HepG2 (cell line): ENCODE measurements around the gene RIPK3. TPM values are rescaled to one million over a fixed set of nuclear protein-coding genes. Genes with fewer than 3 reads are reported as not detected.

Experiments
- ATAC-seq: fragments of 200-7000 bp; cut with Tn5 transposase; 3 replicates; pipeline ENCODE4 v1.9.1; 2020; ENCODE audit warnings: mild to moderate bottlenecking, moderate library complexity
- BruUV-seq: library from RNA; stranded (reverse); fragments of 400-500 nt; replicated peaks from 2 replicates; lab custom pipeline; 2021; lab: Mats Ljungman, UMichigan
- CTCF ChIA-PET: fragments of 300-600 bp; formaldehyde crosslinking; extraction: SDS; loops from one replicate; lab custom pipeline; 2021; ENCODE audit warnings: low total read pairs, inconsistent platforms, low intra/inter-chr PET ratio; lab: Yijun Ruan, JAX
- POLR2A ChIA-PET: fragments of 350-600 bp; sonication (Branson Sonifier 250); formaldehyde crosslinking; loops from one replicate; lab custom pipeline; 2020; ENCODE audit warnings: antibody characterized with exemption, inconsistent platforms; lab: Yijun Ruan, JAX
- DNase-seq: peaks from one replicate; pipeline ENCODE4 v3.0.0-alpha.2; 2015; ENCODE audit warnings: low spot score
- FAIRE-seq: peaks from 3 replicates; lab custom pipeline; 2011; peaks lifted over from hg19 to GRCh38; lab: Jason Lieb, UNC
- H2AFZ ChIP-seq: one replicate; pipeline ENCODE4 v1.6.1; 2011; ENCODE audit warnings: low read length, inconsistent platforms
- H3K27ac ChIP-seq: fragments of 300-600 bp; 3 replicates; pipeline ENCODE4 v1.8.0; 2011; ENCODE audit warnings: mixed run types, mild to moderate bottlenecking, mixed read lengths, low read length, inconsistent platforms; ENCODE audit not compliant: insufficient read depth; ENCODE audit errors: extremely low read length
- H3K27me3 ChIP-seq, 2 experiments: fragments of 200-600 bp in 1 of 2; 2 replicates in 1 of 2; 3 replicates in 1 of 2; pipeline versions ENCODE4 v1.6.0 to v1.8.0; 2011; ENCODE audit warnings: low read length in 2 of 2, mild to moderate bottlenecking in 2 of 2, moderate library complexity in 2 of 2, inconsistent platforms in 1 of 2; ENCODE audit not compliant: insufficient read depth in 2 of 2, control insufficient read depth in 1 of 2
- H3K36me3 ChIP-seq, 2 experiments: fragments of 200-600 bp in 1 of 2; replicated peaks in 1 of 2; 2 replicates in 1 of 2; 3 replicates in 1 of 2; pipeline versions ENCODE4 v1.5.1 to v1.8.0; 2011; ENCODE audit warnings: low read length in 2 of 2, inconsistent platforms in 1 of 2; ENCODE audit not compliant: insufficient read depth in 2 of 2, control insufficient read depth in 1 of 2
- H3K4me1 ChIP-seq: 2 replicates; pipeline ENCODE4 v1.5.1; 2012; ENCODE audit warnings: low read length, inconsistent platforms; ENCODE audit not compliant: insufficient read depth
- H3K4me2 ChIP-seq: 2 replicates; pipeline ENCODE4 v1.6.0; 2011; ENCODE audit warnings: low read depth, low read length, inconsistent platforms
- H3K4me3 ChIP-seq, 3 experiments: fragments of 200-600 bp in 1 of 3; sonication (generic), shearing (Covaris generic) in 1 of 3; replicated peaks in 1 of 3; 2 replicates each; pipeline ENCODE4 v1.5.1; 2011 to 2016; ENCODE audit warnings: low read length in 3 of 3, inconsistent platforms in 2 of 3, low read depth in 2 of 3, mild to moderate bottlenecking in 2 of 3, control low read depth in 1 of 3, mixed read lengths in 1 of 3; ENCODE audit not compliant: insufficient read depth in 1 of 3
- H3K79me2 ChIP-seq: one replicate; pipeline ENCODE4 v1.6.1; 2011; ENCODE audit warnings: low read length, inconsistent platforms; ENCODE audit not compliant: insufficient read depth
- H3K9ac ChIP-seq: 2 replicates; pipeline ENCODE4 v1.6.0; 2011; ENCODE audit warnings: mild to moderate bottlenecking, low read depth, low read length, inconsistent platforms; ENCODE audit not compliant: insufficient read depth
- H3K9me3 ChIP-seq: 2 replicates; pipeline ENCODE4 v1.5.1; 2012; ENCODE audit warnings: mild to moderate bottlenecking, low read length
- H4K20me1 ChIP-seq: 2 replicates; pipeline ENCODE4 v1.6.0; 2011; ENCODE audit warnings: inconsistent platforms, mild to moderate bottlenecking, low read length, moderate library complexity; ENCODE audit not compliant: insufficient read depth
- DPF2 ChIP-seq: sonication (generic); formaldehyde crosslinking; IDR thresholded peaks from 2 replicates; pipeline ENCODE4 v1.4.0; 2020; ENCODE audit warnings: mild to moderate bottlenecking, low read depth, missing genetic modification reagents, borderline replicate concordance
- HCFC1 ChIP-seq: fragments of 150-350 bp; IDR thresholded peaks from 2 replicates; pipeline ENCODE4 v1.6.1; 2014; ENCODE audit warnings: low read depth, low read length
- HOXA3 ChIP-seq: sonication (generic); formaldehyde crosslinking; IDR thresholded peaks from 2 replicates; pipeline ENCODE4 v1.5.0; 2020; ENCODE audit warnings: missing genetic modification reagents
- JARID2 ChIP-seq: sonication (generic); formaldehyde crosslinking; IDR thresholded peaks from 2 replicates; pipeline ENCODE4 v1.8.1; 2023; ENCODE audit warnings: missing genetic modification reagents, inconsistent platforms; ENCODE audit not compliant: insufficient replicate concordance
- JUNB ChIP-seq: sonication (generic); formaldehyde crosslinking; IDR thresholded peaks from 2 replicates; pipeline ENCODE4 v1.8.0; 2022; ENCODE audit warnings: missing genetic modification reagents, mild to moderate bottlenecking, borderline replicate concordance
- KAT2B ChIP-seq: fragments of 150-350 bp; IDR thresholded peaks from 2 replicates; pipeline ENCODE4 v1.6.1; 2014; ENCODE audit warnings: low read depth, low read length, borderline replicate concordance
- KDM4B ChIP-seq: sonication (generic); formaldehyde crosslinking; IDR thresholded peaks from 2 replicates; pipeline ENCODE4 v1.4.0; 2020; ENCODE audit warnings: missing genetic modification reagents
- KLF6 ChIP-seq: IDR thresholded peaks from 2 replicates; pipeline ENCODE4 v1.8.0; 2016; ENCODE audit warnings: missing biosample characterization, missing genetic modification reagents
- NR2F2 ChIP-seq: IDR thresholded peaks from 2 replicates; pipeline ENCODE4 v1.6.1; 2012; ENCODE audit warnings: low read depth, inconsistent platforms, borderline replicate concordance
- PCBP1 ChIP-seq: fragments of 200-400 bp; formaldehyde crosslinking; IDR thresholded peaks from 2 replicates; pipeline ENCODE4 v1.6.1; 2017; ENCODE audit warnings: mild to moderate bottlenecking, low read depth, low read length, borderline replicate concordance
- POLR2G ChIP-seq: fragments of 200-400 bp; formaldehyde crosslinking; IDR thresholded peaks from 2 replicates; pipeline ENCODE4 v1.6.1; 2018; ENCODE audit warnings: mild to moderate bottlenecking, low read depth, low read length, moderate library complexity
- RARA ChIP-seq: IDR thresholded peaks from 2 replicates; pipeline ENCODE4 v1.6.1; 2016; ENCODE audit warnings: missing genetic modification reagents, missing compliant biosample characterization
- ZFX ChIP-seq: sonication (generic); formaldehyde crosslinking; IDR thresholded peaks from 2 replicates; pipeline ENCODE4 v1.4.0; 2020; ENCODE audit warnings: mild to moderate bottlenecking, low read depth, missing genetic modification reagents, moderate library complexity
- ZNF124 ChIP-seq: sonication (generic); formaldehyde crosslinking; IDR thresholded peaks from 2 replicates; pipeline ENCODE4 v1.4.0; 2020; ENCODE audit warnings: missing genetic modification reagents
- ZNF143 ChIP-seq: sonication (generic); formaldehyde crosslinking; IDR thresholded peaks from 2 replicates; pipeline ENCODE4 v1.4.0; 2020; ENCODE audit warnings: missing genetic modification reagents
- ZNF224 ChIP-seq: sonication (generic); formaldehyde crosslinking; IDR thresholded peaks from 2 replicates; pipeline ENCODE4 v1.5.0; 2020; ENCODE audit warnings: mild to moderate bottlenecking, missing genetic modification reagents
- ZNF275 ChIP-seq: sonication (generic); formaldehyde crosslinking; IDR thresholded peaks from 2 replicates; pipeline ENCODE4 v1.8.0; 2022; ENCODE audit warnings: missing genetic modification reagents, mild to moderate bottlenecking, inconsistent platforms, borderline replicate concordance
- ZNF552 ChIP-seq: sonication (generic); formaldehyde crosslinking; IDR thresholded peaks from 2 replicates; pipeline ENCODE4 v1.9.0; 2022; ENCODE audit warnings: missing genetic modification reagents, mild to moderate bottlenecking, borderline replicate concordance
- ZNF589 ChIP-seq: sonication (generic); formaldehyde crosslinking; conservative IDR thresholded peaks from 2 replicates; pipeline ENCODE4 v1.8.0; 2022; ENCODE audit warnings: mild to moderate bottlenecking, moderate library complexity, missing genetic modification reagents
- ZNF704 ChIP-seq: sonication (generic); formaldehyde crosslinking; IDR thresholded peaks from 2 replicates; pipeline ENCODE4 v1.8.1; 2023; ENCODE audit warnings: mild to moderate bottlenecking, inconsistent platforms, moderate library complexity, missing genetic modification reagents, borderline replicate concordance
- ZNF816 ChIP-seq: sonication (generic); formaldehyde crosslinking; IDR thresholded peaks from 2 replicates; pipeline ENCODE4 v1.8.0; 2022; ENCODE audit warnings: missing genetic modification reagents, mild to moderate bottlenecking, borderline replicate concordance
- ZSCAN9 ChIP-seq: IDR thresholded peaks from 2 replicates; pipeline ENCODE4 v1.6.1; 2016; ENCODE audit warnings: borderline replicate concordance
- WGBS: methylation state at CpG from one replicate; pipeline ENCODE4 v1.1.6; 2017; ENCODE audit warnings: low lambda C conversion rate; 5-methylcytosine and 5-hydroxymethylcytosine counted together
- in situ Hi-C: cut with HindIII; loops from 2 replicates; pipeline ENCODE4 v1.10.0; 2017; ENCODE audit warnings: low pct_unique_long_range_greater_than_20kb; ENCODE audit not compliant: extremely low pct_ligation_motif_present
- intact Hi-C: fragments of 100-400 bp; cut with micrococcal nuclease; formaldehyde crosslinking; loops from one replicate; pipeline ENCODE4 v1.10.0; 2022; ENCODE audit not compliant: unreplicated experiment
- polyA plus RNA-seq, 8 experiments: library from polyadenylated mRNA; depleted of rRNA in 3 of 8; stranded (reverse) in 7 of 8; unstranded in 1 of 8; fragments of >200 nt; fragmentation: Illumina TruSeq in 4 of 8; extraction: Trizol in 4 of 8; gene quantifications; 2 replicates each; pipeline versions ENCODE4 v1.2.1 to v1.2.3, GENCODE V29; 2011 to 2016; ENCODE audit warnings: low read depth in 4 of 8, missing spikeins in 1 of 8, mixed read lengths in 1 of 8; ENCODE audit not compliant: insufficient read depth in 1 of 8
- total RNA-seq, 5 experiments: library from RNA; depleted of rRNA; stranded (reverse); fragments of >200 nt; fragmentation: Illumina TruSeq; extraction: Trizol; gene quantifications; 2 replicates each; pipeline ENCODE4 v1.2.3, GENCODE V29; 2016; ENCODE audit warnings: low read depth in 1 of 5

The RIPK3 gene
- total and polyA plus RNA-seq, 2 of the 13 experiments (the other 11 are each of a cell fraction or from before 2014, with no cell fraction given), result not detected

GRCh38 chr14:24365600-24366412 is 26.0 kb upstream of the RIPK3 start:
- BruUV-seq, result no TSS peak
- in situ Hi-C loops (loop anchor here (5.0 kb wide), 1 partner anchor 66 kb away; no protein-coding TSS in a partner anchor), intact Hi-C loops (loop anchor here (1.0 to 5.0 kb wide), 5 partner anchors 33 to 196 kb away; no protein-coding TSS in a partner anchor)
- Histone ChIP-seq H2AFZ (no peak overlapping the region), H3K27me3 (peaks cover 20 to 44% of the 10 kb centered on the region in 2 experiments), H3K4me2 (peak overlapping the region; percentile 99), H3K79me2 (no peaks in the 10 kb centered on the region), H3K4me3 (peak overlapping the region; percentile 71 to 80 (median 74)), H3K9me3 (no peaks in the 10 kb centered on the region), H3K9ac (peak overlapping the region; percentile 35; the same call in 1 of the 2 replicates), H3K4me1 (peaks cover 26% of the 10 kb centered on the region), H3K36me3 (no peaks in the 10 kb centered on the region), H4K20me1 (no peaks in the 10 kb centered on the region), H3K27ac (no peak overlapping the region)
- ATAC-seq (peak; percentile 77), FAIRE-seq (peak; percentile 81), DNase-seq (peak; percentile 93)
- ChIA-PET CTCF (interaction anchor here (0.8 to 7.9 kb wide), 7 partner anchors 32 to 77 kb away, joined by 3 to 295 read pairs (median 9); partner anchors contain the start of genes ADCY4, CBLN3, KHNYN and SDR39U1), POLR2A (interaction anchor here (0.6 to 2.3 kb wide), 15 partner anchors 12 to 272 kb away, joined by 3 to 90 read pairs (median 5); partner anchors contain the start of genes CBLN3, CIDEB, EMC9 and KHNYN)
- 1% methylated on average over 28 of the region's 28 CpGs for whole genome bisulfite sequencing
- 0 out of 2 replicates have a peak, but pooled peaks have one; percentile 66 for TF ChIP-seq ZNF552 (CRISPR knock-in tag)
- TF ChIP-seq ZNF224, result no peak
- peak; percentile 89 for TF ChIP-seq ZNF124 (CRISPR knock-in tag)
- TF ChIP-seq HOXA3 (CRISPR knock-in tag), result peak; percentile 85
- no peak; the same call in 1 of the 2 replicates for TF ChIP-seq NR2F2
- TF ChIP-seq ZSCAN9 (CRISPR knock-in tag), result 0 out of 2 replicates have a peak, but pooled peaks have one; percentile 44
- TF ChIP-seq ZNF589 (CRISPR knock-in tag), result no peak
- peak; percentile 94 for TF ChIP-seq ZNF275
- peak; percentile 94 for TF ChIP-seq JARID2 (CRISPR knock-in tag)
- peak; percentile 90; the same call in 1 of the 2 replicates for TF ChIP-seq ZNF704 (CRISPR knock-in tag)
- TF ChIP-seq JUNB, result no peak
- TF ChIP-seq RARA, result peak; percentile 35; the same call in 1 of the 2 replicates
- TF ChIP-seq ZFX (CRISPR knock-in tag), result peak; percentile 89
- 0 out of 2 replicates have a peak, but pooled peaks have one; percentile 71 for TF ChIP-seq PCBP1
- no peak for TF ChIP-seq KAT2B
- no peak for TF ChIP-seq POLR2G
- TF ChIP-seq KDM4B (CRISPR knock-in tag), result peak; percentile 41; the same call in 1 of the 2 replicates
- 0 out of 2 replicates have a peak, but pooled peaks have one; percentile 15 for TF ChIP-seq HCFC1
- TF ChIP-seq ZNF816 (CRISPR knock-in tag), result no peak; the same call in 1 of the 2 replicates
- TF ChIP-seq ZNF143 (CRISPR knock-in tag), result peak; percentile 38; the same call in 1 of the 2 replicates
- peak; percentile 49; the same call in 1 of the 2 replicates for TF ChIP-seq DPF2 (CRISPR knock-in tag)
- peak; percentile 71; the same call in 1 of the 2 replicates for TF ChIP-seq KLF6 (CRISPR knock-in tag)
